ENCODE measurements around the gene GFER.
A peak's percentile ranks its signal among the peaks of the same experiment; 100 is the strongest.
"Not testable (repeated sequence)": the region's sequence is repeated elsewhere in the genome, so short reads cannot be mapped to it uniquely, and the experiment has no call there.

The GFER gene

DNA sequence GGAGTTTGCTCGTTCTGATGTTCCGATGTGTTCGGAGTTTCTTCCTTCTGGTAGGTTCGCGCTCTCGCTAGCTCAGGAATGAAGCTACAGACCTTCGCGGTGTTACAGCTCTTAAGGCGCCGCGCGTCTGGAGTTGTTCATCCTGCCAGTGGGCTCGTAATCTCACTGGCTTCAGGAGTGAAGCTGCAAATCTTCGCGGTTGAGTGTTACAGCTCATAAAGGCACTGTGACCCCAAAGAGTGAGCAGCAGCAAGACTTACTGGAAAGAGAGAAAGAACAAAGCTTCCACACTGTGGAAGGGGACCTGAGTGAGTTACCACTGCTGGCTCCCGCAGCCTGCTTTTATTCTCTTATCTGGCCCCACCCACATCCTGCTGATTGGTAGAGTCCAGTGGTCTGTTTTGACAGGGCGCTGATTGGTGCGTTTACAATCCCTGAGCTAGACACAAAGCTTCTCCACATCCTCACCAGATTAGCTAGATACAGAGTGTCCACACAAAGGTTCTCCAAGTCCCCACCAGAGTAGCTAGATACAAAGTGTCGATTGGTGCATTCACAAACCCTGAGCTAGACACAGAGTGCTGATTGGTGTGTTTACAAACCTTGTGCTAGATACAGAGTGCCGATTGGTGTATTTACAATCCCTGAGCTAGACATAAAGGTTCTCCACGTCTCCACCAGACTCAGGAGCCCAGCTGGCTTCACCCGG is 26.4 kb upstream of the GFER start:
- not testable (repeated sequence) for DNase-seq (ENCODE audit: low read depth)

DNA sequence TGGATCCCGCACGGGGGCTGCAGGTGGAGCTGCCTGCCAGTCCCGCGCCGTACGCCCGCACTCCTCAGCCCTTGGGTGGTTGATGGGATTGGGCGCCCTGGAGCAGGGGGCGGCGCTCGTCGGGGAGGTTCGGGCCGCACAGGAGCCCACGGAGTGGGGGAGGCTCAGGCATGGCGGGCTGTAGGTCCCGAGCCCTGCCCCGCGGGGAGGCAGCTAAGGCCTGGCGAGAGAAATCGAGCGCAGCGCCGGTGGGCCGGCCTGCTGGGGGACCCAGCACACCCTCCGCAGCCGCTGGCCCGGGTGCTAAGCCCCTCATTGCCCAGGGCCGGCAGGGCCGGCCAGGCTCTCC is 25.9 kb upstream of the GFER start:
- not testable (repeated sequence) for DNase-seq (ENCODE audit: low read depth)

DNA sequence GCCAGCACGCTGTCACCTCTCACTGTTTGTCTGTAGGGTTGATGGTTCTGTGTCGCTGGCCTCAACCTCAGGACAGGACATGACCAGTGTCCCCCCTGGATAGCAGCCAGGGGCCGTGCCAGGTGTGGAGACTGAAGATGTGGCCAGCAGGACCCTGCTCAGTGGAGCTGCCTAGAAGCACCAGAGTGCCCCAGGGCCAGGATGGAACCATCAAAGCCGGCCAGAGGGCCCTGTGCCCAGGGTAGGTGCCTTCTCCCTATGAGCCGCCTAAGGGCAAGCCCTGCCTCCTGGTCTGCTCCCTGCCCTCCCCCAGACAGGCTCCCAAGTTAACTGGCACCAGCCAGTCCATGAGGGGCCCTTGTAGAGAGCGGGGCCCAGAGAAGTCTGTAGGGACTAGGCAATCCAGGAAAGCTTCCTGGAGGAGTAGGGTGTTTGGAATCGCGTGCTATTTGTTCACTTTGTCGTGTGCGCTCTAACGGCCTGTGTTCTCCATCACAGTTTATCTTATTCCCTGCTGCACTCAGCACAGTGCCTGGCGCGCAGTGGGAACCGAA is 25.2 kb upstream of the GFER start:
- DNase-seq (ENCODE audit: low read depth): no peak

DNA sequence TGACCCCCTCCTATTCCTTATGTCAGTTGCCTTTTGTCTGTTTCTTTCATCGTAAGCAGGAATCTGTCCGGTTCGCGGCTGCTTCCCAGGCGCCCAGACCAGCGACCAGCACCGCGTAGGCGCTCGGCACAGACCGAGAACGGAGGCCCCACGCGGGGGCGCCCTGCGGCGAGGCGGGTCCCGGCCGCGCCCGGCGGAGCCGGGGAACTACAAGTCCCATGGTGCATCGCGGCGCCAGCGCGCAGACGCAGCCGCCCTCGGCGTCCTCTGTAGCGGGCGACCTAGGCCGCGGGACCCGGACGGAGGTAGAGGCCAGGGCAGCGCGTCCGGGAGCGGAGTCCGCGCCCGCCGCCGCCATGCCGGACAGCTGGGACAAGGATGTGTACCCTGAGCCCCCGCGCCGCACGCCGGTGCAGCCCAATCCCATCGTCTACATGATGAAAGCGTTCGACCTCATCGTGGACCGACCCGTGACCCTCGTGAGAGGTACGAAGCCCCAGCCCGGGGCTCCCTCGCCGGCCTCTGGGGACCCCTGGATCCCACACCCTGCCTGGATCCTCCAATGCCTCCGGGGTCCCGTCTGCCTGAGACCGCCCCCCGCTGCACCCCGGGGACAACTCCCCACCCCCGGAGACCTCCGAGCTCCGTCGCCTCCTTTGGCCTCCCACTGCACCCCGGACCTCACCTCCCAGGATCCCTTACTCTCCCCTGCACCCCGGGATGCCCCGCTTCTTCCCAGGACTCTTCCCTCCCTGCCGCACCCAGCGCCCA is 24.5 kb upstream of the GFER start, which contains the start of gene NDUFB10:
TSS of gene NDUFB10 (plus strand) at position 270 of the 771 bp plus-strand sequence. CDS start at position 357, 87 bp downstream.
- DNase-seq (ENCODE audit: low read depth): peak; percentile 81

DNA sequence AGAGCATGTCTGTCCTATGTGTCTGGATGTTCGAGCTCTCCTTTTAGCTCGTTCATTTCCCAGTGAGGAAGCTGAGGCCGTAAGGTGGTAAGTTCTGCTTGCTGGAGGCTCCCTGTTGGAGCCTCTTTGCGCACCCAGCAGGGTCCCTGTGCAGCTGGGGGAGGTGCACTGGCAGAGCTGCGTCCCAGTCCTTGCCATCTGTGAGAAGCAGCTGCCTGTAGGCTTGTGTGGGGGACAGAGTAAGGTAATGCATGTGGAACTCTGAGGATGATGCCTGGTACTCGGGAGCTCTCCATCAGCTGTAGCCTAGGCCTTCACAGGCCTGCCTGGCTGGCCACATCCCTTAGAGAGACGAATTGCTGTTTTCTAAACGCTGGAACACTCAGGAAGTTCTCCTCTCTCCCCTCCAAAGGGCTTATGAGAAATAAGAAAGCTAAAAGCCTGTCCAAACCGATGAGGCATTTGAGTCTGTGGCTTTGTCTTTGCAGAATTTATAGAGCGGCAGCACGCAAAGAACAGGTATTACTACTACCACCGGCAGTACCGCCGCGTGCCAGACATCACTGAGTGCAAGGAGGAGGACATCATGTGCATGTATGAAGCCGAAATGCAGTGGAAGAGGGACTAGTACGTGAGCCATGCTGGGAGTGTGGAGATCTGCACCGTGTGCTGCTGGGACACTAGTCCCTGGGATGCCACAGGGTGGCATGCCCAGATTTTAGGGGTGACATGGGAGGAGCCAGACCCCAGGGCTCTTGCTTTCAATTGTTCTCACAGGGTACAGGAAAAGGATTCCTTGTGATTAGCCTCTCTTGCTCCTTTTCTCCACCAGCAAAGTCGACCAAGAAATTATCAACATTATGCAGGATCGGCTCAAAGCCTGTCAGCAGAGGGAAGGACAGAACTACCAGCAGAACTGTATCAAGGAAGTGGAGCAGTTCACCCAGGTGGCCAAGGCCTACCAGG is 23.0 kb upstream of the GFER start:
- no peak for DNase-seq (ENCODE audit: low read depth)

DNA sequence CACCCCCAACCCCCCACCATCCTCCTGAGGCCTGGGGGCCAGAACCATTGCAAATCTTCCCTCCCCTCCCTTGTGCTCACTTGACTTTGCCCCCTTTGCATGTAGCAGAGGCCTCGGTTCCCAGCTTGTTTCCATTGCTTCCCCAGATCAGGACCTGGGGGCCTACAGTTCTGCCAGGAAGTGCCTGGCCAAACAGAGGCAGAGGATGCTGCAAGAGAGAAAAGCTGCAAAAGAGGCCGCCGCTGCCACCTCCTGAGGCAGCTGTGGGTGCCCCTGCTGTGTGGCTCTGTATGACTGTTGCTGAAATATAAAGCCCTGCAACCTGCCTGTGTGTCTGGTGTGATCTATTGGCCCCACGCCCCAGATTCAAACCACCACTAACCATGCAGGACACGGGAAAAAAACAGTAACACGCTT is 22.3 kb upstream of the GFER start:
- no peak for DNase-seq (ENCODE audit: low read depth)

DNA sequence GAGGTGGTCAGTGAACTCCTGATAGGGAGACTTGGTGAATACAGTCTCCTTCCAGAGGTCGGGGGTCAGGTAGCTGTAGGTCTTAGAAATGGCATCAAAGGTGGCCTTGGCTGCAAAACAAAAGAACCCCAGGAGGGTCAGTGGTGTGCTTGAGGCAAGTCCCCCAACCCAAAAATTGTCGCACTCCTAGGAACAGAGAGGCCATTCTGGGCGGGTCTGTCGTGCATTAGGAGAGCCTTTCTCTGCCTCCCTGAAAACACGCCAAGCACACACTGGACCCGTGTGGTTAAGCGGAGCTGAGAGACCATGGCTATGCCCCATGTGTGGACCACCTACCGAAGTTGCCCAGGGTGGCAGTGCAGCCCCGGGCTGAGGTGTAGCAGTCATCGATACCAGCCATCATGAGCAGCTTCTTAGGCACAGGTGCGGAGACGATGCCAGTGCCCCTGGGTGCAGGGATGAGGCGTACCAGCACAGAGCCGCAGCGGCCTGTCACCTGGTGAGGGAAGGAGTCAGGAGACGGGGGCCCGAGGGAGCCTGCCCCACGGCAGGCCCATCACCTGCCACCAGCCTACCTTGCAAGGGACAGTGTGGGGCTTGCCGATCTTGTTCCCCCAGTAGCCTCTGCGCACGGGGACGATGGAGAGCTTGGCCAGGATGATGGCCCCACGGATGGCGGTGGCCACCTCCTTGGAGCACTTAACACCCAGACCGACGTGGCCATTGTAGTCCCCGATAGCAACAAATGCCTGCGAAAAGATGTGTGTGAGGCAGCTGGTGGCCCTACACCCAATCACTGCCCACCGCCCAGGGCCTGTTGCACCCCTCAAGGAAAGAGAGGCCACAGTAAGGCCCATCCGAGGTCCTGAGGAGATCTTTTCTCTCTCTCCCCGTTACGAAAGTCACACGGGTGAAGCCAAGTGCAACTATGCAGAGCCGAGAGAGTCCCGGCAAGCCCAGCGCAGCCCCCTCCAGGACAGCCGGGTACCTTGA is 21.5 kb upstream of the GFER start:
- not testable (repeated sequence) for DNase-seq (ENCODE audit: low read depth)

DNA sequence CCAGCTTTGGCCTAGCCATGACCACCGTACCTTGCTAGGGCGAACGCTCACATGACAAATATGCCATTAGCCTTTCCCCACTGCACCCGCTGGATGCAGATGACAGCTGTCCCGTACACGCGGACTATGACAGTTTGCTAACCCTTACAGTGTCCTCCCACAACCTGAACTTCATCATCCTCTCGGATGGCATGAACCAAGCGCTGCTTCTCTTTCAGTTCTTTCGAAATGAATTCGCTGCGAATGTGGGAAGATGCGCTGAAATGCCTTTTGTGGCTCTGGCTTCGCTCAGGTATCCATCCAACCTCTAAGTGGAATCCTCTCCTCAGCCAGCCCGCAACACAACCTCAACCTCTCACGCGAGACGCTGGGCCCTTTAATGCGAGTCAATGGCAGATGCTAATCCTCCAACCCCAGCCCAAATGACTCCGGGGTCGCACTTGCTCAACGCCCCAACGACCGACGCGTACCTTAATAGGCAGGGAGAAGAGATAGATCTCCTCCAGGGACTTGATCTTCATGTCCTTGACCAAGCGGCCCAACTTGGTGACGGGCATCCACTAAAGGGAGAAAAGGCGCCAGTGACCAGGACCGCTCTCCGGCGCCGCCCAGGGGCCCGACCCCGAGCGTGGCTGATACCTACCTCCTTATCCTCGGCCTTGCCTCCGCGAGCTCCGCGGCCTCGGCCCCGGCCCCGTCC is 20.0 kb upstream of the GFER start:
- no peak for DNase-seq (ENCODE audit: low read depth)

DNA sequence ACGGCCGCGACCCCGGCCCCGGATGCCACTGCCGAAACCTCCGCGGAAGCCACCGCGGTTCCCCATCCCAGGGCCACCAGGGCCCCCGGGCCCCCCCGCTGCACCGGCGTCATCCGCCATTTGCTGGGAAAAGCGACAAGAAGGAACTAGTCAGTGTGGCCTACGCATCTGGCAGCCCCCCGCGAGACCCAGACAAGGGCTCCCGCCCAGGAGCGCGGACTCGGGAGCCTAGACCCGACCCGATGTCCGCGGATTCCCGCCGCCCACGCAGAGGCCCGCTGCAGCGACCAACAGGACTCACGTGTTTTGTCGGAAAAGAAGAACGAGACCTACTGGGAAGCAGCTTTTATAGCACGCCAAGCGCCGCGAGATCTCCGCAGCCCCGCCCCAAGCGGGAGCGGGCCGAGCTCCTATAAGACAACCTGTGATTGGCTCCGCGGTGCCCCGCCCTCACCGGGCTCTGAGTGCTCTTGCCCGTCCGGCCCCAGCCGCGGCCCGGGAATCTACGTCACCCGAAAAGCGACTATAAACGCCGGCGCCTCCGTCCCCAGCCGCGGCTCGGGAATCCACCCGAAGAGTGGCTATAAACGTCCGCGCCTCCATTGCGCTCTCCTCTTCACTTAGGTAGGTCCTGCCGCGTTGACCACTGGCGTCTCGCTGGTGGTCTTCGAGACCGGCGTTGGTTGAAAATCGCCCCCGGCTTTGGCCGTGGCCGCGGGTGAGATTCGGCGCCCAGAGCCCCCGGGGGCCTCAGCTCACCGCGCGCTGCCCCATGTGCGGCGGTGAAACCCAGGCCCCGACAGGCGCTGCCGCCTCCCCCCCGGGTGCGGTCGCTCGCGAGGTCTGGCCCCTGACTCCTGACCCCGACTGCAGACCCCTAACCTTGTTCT is 19.2 kb upstream of the GFER start, which contains the start of gene RPS2:
TSS of gene RPS2 (minus strand) at position 321 of the 890 bp plus-strand sequence. CDS start at position 120, 201 bp downstream.
- peak; percentile 99 for DNase-seq (ENCODE audit: low read depth)

DNA sequence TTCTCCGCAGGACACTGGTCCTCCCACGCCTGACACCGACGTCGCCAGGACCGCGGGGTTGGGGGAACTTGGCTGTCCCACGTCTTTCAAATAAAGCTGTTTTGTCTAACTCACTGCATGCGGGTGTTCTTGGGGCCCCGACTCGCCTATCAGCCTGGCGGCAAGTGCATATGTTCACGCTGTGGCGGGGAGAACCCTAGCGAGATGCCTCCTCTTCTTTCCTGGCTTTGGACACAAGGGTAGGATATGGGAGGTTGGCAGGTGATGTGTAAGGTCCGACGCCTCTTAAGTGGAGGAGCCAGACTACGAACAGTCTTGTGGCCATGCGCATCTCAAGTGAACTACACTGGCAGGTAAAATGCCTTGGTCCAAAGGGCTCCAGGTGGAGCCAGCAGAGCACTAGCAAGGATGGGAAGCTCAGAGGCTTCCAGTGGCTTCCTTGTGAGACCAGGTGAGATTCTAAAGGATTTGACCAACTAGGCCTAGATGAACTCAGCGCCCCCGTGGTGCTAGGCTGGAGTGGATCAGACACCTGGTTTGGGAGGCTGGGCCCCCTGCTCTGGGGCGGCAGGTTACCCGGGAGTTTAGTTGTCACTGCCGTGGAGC is 18.5 kb upstream of the GFER start:
- DNase-seq (ENCODE audit: low read depth): no peak

DNA sequence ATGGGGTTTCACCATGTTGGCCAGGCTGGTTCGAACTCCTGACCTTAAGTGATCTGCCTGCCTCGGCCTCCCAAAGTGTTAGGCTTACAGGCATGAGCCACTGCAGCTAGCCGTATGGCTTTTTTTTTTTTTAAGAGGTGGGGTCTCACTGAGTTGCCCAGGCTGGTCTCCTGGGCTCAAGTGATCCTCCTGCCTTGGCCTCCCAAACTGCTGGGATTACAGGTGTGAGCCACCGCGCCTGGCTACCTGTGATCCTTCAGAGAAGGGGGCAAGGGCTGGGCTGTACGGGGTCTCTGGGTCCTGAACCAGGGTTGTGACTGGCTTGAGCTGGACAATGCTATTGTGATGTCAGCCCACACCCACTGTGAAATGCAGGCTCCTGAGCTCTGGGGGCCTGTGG is 17.5 kb upstream of the GFER start, which contains the start of gene RNF151:
TSS of gene RNF151 (plus strand) at position 397 of the 400 bp plus-strand sequence. CDS start 26 bp downstream, outside the sequence.
- DNase-seq (ENCODE audit: low read depth): no peak

DNA sequence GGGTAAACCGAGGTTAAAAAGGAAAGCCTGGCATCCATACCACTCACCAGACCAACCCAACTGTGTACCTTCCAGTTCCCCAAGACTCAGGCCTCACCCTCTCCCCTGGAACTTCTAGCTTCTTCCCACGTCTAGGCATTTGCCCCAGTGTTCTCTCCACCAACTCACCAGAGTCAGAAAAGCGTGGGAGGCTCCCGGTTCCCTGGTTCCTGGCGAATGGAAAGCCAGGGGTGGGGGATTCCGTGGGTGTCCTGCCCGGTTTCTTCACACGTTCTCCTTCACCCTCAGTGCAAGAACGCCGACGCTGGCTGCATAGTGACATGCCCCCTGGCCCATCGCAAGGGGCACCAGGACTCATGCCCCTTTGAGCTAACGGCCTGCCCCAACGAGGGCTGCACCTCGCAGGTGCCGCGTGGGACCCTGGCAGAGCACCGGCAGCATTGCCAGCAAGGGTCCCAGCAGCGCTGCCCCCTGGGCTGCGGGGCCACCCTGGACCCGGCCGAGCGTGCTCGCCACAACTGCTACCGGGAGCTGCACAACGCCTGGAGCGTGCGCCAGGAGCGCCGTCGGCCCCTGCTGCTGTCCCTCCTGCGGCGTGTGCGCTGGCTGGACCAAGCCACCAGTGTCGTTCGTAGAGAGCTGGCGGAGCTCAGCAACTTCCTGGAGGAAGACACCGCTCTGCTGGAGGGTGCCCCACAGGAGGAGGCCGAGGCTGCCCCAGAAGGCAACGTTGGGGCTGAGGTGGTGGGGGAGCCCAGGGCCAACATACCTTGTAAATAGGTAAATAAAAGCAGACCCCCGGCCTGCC is 15.6 kb upstream of the GFER start:
- DNase-seq (ENCODE audit: low read depth): no peak

DNA sequence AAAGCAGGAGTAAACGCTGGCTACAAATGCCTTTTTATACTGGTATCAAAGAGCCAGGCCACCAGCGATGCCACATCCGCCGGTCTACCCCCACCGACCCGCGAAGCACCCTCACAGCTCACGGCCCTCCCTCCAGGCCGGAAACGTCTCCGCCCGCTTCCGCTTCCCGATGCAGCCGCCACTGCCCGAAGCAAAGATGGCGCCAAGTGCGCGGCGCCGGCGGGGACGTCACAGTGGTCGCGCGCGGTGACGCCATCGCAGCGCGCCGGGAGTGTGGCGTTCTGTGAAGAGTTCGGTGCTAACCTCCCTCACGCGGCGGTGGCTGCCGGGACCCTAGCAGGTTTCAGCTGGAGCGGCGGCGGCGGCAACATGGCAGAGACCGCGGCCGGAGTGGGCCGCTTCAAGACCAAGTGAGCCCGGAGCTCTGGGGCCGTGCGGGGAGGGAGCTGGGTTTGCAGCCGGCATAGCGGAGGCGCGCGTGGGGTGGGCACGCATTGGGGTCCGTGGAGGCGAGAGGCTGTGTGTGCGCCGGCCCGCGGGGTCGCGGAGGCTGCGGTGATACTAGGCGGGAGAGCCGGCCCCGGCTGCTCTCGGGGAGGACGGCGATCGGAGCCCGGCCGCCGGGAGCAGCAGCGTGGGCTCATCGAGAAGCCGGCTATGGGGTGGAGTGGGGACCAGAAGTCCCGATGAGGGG is 12.1 kb upstream of the GFER start, which contains the start of gene TBL3:
TSS of gene TBL3 (plus strand) at position 258 of the 694 bp plus-strand sequence. CDS start at position 370, 112 bp downstream.
- DNase-seq (ENCODE audit: low read depth): peak; percentile 79

DNA sequence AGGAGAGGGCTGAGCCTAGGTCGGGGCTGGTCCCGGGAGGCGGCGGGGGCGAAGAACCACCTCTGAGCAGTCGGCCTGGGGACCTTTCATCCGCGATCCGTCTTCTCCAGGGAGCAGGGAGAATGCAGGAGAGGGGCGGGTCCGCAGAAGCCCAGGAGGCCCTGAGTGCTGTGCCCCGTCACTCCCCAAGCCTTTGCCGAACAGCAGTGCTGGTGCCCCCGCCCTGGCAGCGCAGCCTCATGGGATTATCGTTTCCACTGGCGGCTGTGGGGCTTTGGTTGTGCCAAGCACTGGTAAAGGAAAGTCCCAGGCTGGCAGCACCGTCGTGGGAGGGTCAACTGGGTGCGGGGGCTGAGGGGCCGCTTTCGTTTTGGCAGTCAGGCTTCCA is 11.5 kb upstream of the GFER start:
- no peak for DNase-seq (ENCODE audit: low read depth)

DNA sequence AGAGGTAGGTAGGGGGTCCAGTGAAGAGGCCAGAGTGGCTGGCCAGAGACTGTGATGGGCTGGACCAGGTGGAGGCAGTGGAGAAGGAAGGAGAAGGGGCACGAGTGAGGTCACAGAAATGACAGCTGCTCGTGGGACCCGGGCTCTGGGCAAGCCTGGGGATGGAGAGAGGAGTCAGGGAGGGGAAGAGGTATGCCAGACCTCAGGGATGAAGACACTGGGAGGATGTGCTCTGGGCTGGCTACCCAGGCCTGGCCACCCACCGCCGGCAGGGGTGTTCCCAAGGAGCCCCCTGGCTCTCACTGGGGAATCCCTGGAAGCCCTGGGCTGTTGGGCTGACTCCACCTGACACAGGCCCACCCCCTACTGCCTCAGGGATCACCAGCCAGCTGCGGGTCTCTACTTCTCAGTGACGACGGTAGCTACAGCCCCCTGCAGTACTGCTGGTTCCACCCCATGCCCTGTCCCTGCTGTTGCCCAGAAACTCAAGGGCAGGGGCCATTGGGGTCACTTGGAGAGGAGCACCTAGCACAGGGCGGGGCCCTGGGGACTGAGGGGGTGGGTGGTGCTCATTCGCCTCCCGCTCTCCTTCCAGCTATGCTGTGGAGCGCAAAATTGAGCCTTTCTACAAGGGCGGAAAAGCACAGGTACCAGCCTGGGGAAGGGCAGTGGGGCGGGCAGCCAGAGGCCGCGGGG is 10.4 kb upstream of the GFER start:
- DNase-seq (ENCODE audit: low read depth): no peak

Measured in fibroblast of the conjunctiva (primary cell).